Calu3 (cell line): ENCODE results near the gene CAMK1G. TPM values are rescaled to one million over a fixed set of nuclear protein-coding genes. Genes with fewer than 3 reads are reported as not detected.

ENCODE experiments used
- BruUV-seq: library from RNA; stranded (reverse); fragments of 400-500 nt; replicated peaks from 2 replicates; lab custom pipeline; 2021; lab: Mats Ljungman, UMichigan
- CTCF ChIA-PET: fragments of 300-600 bp; sonication (Branson Sonifier 250); formaldehyde crosslinking; loops from one replicate; lab custom pipeline; 2022; ENCODE audit warnings: antibody characterized with exemption; lab: Charles Lee
- DNase-seq: peaks from one replicate; pipeline ENCODE4 v3.0.0; 2022
- H3K27ac Mint-ChIP-seq: one replicate; pipeline ENCODE4 v1.8.0; 2022; ENCODE audit warnings: mixed read lengths; ENCODE audit not compliant: unreplicated experiment
- H3K27me3 Mint-ChIP-seq: one replicate; pipeline ENCODE4 v1.8.0; 2022; ENCODE audit warnings: mixed read lengths; ENCODE audit not compliant: unreplicated experiment
- H3K36me3 Mint-ChIP-seq: one replicate; pipeline ENCODE4 v1.8.0; 2022; ENCODE audit warnings: mild to moderate bottlenecking, moderate library complexity, mixed read lengths; ENCODE audit not compliant: insufficient read depth, unreplicated experiment
- H3K4me1 Mint-ChIP-seq: one replicate; pipeline ENCODE4 v1.8.0; 2022; ENCODE audit warnings: mild to moderate bottlenecking, low read depth, mixed read lengths; ENCODE audit not compliant: unreplicated experiment
- H3K4me3 Mint-ChIP-seq: one replicate; pipeline ENCODE4 v1.8.0; 2022; ENCODE audit warnings: mild to moderate bottlenecking, low read depth, moderate library complexity, mixed read lengths; ENCODE audit not compliant: unreplicated experiment
- H3K9me3 Mint-ChIP-seq: one replicate; pipeline ENCODE4 v1.8.0; 2022; ENCODE audit warnings: low read depth, mixed read lengths; ENCODE audit not compliant: unreplicated experiment
- intact Hi-C: fragments of 100-400 bp; cut with micrococcal nuclease; formaldehyde crosslinking; loops from one replicate; pipeline ENCODE4 v1.10.0; 2022; ENCODE audit not compliant: unreplicated experiment
- total RNA-seq: library from RNA; stranded (reverse); gene quantifications from 2 replicates; pipeline ENCODE4 v1.2.3, GENCODE V29; 2022
- TF ChIP-seq, protein P1 (sequence below): fragments of 200-600 bp; IDR thresholded peaks from one replicate; pipeline ENCODE4 v1.8.0; 2022; ENCODE audit warnings: antibody characterized with exemption; ENCODE audit not compliant: unreplicated experiment

The CAMK1G gene
- total RNA-seq, 1 experiment from 2014 or later: not detected

- Mint-ChIP-seq H3K27ac (no peak overlapping the region), H3K4me1 (peaks cover 7% of the 10 kb centered on the region), H3K9me3 (no peaks in the 10 kb centered on the region), H3K36me3 (peaks cover 87% of the 10 kb centered on the region), H3K27me3 (no peaks in the 10 kb centered on the region), H3K4me3 (no peak overlapping the region)
- intact Hi-C loops: no loop called here
- BruUV-seq: no TSS peak
- CTCF ChIA-PET: no interaction called here
- DNase-seq: no peak
- TF ChIP-seq, protein P1, sequence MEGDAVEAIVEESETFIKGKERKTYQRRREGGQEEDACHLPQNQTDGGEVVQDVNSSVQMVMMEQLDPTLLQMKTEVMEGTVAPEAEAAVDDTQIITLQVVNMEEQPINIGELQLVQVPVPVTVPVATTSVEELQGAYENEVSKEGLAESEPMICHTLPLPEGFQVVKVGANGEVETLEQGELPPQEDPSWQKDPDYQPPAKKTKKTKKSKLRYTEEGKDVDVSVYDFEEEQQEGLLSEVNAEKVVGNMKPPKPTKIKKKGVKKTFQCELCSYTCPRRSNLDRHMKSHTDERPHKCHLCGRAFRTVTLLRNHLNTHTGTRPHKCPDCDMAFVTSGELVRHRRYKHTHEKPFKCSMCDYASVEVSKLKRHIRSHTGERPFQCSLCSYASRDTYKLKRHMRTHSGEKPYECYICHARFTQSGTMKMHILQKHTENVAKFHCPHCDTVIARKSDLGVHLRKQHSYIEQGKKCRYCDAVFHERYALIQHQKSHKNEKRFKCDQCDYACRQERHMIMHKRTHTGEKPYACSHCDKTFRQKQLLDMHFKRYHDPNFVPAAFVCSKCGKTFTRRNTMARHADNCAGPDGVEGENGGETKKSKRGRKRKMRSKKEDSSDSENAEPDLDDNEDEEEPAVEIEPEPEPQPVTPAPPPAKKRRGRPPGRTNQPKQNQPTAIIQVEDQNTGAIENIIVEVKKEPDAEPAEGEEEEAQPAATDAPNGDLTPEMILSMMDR: no peak
Observed at GRCh38 chr1:209633335-209633997, 50.0 kb downstream of the CAMK1G start.

GRCh38 chr1:209634005-209634737 is 50.7 kb downstream of the CAMK1G start:
- Mint-ChIP-seq H3K27me3 (no peaks in the 10 kb centered on the region), H3K4me3 (no peak overlapping the region), H3K9me3 (no peaks in the 10 kb centered on the region), H3K27ac (no peak overlapping the region), H3K4me1 (peaks cover 7% of the 10 kb centered on the region), H3K36me3 (peaks cover 91% of the 10 kb centered on the region)
- CTCF ChIA-PET: interaction anchor here (0.6 to 0.8 kb wide), 2 partner anchors 18 to 34 kb away, joined by 3 to 5 read pairs; partner anchors contain the start of gene LAMB3
- TF ChIP-seq, protein P1: no peak
- DNase-seq: no peak
- intact Hi-C loops: no loop called here
- no TSS peak for BruUV-seq

- Mint-ChIP-seq H3K27ac (peak overlapping the region; percentile 11), H3K4me3 (no peak overlapping the region), H3K9me3 (no peaks in the 10 kb centered on the region), H3K36me3 (peaks cover 97% of the 10 kb centered on the region), H3K4me1 (peaks cover 7% of the 10 kb centered on the region), H3K27me3 (no peaks in the 10 kb centered on the region)
- TF ChIP-seq, protein P1: no peak
- CTCF ChIA-PET: no interaction called here
- intact Hi-C loops: no loop called here
- DNase-seq: no peak
- BruUV-seq: no TSS peak
Observed at GRCh38 chr1:209635850-209636249, 52.3 kb downstream of the CAMK1G start.

GRCh38 chr1:209641832-209642172 is 58.3 kb downstream of the CAMK1G start:
- no peak for DNase-seq
- no TSS peak for BruUV-seq
- H3K4me3 Mint-ChIP-seq: no peak overlapping the region
- peaks cover 41% of the 10 kb centered on the region for H3K4me1 Mint-ChIP-seq
- no peaks in the 10 kb centered on the region for H3K9me3 Mint-ChIP-seq
- CTCF ChIA-PET: interaction anchor here (1.6 to 2.0 kb wide), 2 partner anchors 9 to 11 kb away, joined by 4 to 5 read pairs; no protein-coding TSS in a partner anchor
- H3K27me3 Mint-ChIP-seq: no peaks in the 10 kb centered on the region
- peaks cover 90% of the 10 kb centered on the region for H3K36me3 Mint-ChIP-seq
- TF ChIP-seq, protein P1: no peak
- no peak overlapping the region for H3K27ac Mint-ChIP-seq
- intact Hi-C loops: no loop called here
